ENCODE data around the gene RBPJL.
A peak's percentile ranks its signal among the peaks of the same experiment; 100 is the strongest.
"Not testable (repeated sequence)": the region's sequence is repeated elsewhere in the genome, so short reads cannot be mapped to it uniquely, and the experiment has no call there.

Gene RBPJL

DNA sequence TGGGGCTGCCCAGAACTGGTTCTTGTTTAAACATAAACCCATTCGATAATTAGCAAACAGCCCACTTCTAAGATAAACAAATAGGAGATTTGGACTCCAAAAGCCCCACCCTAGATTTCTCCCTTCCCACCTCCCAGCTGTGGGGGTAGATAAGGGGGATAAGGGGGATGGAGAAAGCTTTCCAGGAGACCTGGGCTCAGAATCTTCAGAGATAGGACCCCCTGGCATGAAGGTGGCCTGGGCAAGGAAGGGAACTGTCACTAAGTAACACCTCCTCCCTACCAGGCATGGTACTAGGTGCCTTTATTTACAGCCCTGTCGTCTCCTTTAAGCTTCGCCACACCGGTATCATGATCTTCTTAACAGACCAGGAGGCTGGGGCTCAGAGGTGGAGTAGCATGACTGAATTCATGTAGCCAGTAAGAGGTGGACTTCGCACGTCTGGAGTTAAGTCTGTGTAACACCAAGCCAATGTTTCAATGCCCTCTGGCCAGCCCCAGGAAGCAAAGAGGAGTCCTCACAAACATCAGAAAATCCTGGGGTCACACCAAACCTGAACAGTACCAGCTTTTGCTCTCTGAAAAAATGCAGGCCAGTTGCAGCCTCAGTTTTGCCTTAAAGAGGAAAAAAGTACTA lies 37.0 kb downstream of the RBPJL start:
- no peak for DNase-seq

- DNase-seq = peak; percentile 67
These were observed 37.7 kb downstream of the RBPJL start for GRCh38 chr20:45344168-45344860.

GRCh38 chr20:45345104-45345936 lies 38.7 kb downstream of the RBPJL start:
- DNase-seq = no peak

DNA sequence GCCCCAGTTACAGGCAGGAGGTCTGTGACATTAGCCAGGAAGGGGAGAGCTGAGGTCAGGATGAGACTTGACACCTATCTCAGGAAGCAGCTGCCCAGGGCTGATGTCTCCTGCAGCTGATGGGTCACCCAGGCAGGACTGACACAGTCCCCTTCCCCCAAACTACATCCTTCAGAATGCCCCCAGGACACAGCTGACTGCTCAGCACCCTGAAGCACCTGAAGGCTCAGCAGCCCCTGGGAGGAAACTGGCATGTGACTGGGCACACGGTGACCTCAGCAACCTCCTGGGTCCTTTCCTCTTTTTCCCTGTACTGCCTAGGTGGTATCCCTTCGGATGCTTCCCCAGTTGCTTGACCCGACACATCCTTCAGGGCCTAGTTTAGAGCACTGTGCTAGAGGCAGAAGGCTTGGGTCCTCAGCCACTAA lies 39.7 kb downstream of the RBPJL start:
- no peak for DNase-seq

- no peak for DNase-seq
These were observed 40.2 kb downstream of the RBPJL start for GRCh38 chr20:45346851-45347250.

GRCh38 chr20:45347297-45347935 lies 40.8 kb downstream of the RBPJL start:
- no peak for DNase-seq

GRCh38 chr20:45347936-45348778 lies 41.5 kb downstream of the RBPJL start, which contains the start of gene SDC4:
Gene SDC4 (minus strand): TSS chr20:45348424. CDS start chr20:45348384, 40 bp downstream.
- DNase-seq = peak; percentile 89

- no peak for DNase-seq
These were observed 43.6 kb downstream of the RBPJL start for GRCh38 chr20:45350217-45350616.

GRCh38 chr20:45350795-45351194 lies 44.2 kb downstream of the RBPJL start:
- not testable (repeated sequence) for DNase-seq

GRCh38 chr20:45352729-45353128 lies 46.1 kb downstream of the RBPJL start:
- DNase-seq = no peak

DNA sequence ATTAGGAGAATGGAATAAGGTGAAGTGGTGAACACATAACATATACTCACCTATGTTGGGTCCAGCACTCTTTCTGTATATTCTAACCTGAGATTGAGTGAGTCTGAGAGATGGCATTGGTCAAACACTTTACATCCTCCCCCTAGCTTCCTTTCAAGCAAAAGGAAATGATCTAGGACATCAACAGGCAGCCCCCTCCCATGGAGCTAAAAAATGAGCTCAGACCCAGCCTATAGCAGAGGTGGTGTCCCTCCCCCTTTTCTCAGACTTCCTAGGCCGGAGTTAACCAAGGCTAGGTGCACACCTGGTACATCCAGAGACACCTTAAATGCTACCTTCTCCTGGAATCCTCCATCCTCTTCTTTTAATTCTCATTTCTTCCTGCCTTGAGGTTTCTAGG lies 47.1 kb downstream of the RBPJL start:
- DNase-seq = no peak

DNA sequence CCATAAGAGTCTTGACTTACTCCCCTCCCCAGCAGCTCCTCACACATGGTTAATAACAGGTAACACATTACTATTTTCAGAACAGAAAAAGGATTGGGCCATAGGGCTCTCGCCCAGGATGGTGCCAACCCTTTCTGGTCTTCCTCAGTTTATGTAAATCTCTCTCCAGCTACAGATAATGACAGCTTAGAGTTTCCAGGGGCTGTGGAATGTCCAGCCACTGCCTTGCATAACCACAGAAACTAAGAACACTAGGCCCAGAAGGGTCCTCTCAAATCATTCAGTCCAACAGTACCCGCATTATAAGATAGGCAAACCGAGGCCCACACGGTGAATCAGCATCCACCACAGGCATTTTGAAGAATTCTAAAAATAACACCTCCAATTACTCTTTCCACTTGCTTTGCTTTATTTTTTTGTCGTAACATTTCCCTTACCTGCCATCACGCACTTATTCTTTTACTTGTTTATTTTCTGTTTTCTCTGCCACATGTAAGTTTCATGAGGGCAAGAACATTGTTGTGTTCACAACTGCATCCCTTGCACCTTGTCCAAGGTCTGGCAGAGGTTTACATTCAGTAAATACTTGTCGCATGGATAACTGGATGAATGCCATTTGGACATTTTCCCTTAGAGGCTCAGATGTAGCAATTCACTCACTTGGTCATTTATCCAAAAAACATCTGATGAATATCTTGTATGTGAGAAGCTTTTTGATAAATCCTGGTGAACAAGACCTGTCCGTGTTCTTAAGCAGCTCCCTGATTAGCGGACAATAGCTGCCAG lies 48.0 kb downstream of the RBPJL start:
- DNase-seq = no peak

DNA sequence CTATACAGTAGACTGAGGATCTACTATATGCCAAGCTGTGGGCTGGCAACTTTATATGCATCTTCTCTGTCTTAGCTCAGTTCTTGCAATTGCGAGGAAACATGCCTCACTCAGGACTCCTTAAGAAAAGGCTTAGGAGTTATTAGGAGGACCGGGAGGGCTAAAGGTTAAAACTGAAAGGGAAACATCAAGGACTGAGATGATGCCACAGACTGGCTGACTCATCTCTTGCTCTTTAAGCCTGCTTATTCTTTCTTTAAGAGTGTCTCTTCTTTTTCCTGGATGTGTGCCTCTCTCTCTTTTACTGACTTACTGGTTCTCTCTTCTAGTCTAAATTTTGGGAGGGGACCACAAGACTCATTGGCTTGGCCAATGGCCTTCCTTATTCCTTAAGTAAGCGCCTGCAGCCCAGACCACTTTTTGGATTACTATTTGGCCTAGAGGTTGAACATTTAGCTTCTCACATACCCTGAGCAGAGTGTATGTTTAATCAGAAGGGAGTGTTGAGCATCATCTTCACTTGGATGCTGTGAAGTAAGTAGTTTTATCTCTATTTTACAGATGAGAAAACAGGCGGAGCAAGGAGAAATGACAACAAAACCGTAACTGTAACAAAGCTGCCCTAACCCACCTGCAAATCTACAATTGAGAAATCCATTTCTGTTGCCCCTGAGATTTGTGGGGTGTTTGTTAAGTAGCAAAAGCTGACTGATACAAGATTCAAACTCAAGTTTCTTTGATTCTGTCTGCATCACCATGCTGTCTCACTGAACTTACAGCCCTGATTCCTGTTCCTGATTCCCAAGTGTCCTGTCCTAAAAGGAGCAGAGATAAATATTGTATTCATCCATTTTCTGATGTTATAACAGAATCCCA lies 48.8 kb downstream of the RBPJL start:
- no peak for DNase-seq

GRCh38 chr20:45358282-45359068 lies 51.8 kb downstream of the RBPJL start:
- peak; percentile 58 for DNase-seq

DNA sequence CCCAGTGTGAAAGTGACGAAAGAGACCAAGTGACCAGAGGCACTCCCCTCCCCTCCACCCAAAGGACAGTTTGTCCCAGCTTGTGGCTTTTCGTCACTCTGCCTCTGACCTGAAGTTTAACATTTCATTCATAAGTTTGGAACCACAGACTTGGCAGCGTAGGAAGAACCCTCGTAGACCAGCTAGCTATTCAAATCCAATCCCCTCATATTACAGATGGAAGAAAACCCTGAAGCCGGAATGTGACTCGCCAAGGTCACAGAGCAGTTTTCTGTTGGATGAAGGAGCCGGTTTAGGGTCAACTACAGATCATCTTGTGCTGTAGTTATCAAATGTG lies 52.4 kb downstream of the RBPJL start:
- no peak for DNase-seq

- peak; percentile 45 for DNase-seq
These were observed 52.9 kb downstream of the RBPJL start for GRCh38 chr20:45359406-45360148.

DNA sequence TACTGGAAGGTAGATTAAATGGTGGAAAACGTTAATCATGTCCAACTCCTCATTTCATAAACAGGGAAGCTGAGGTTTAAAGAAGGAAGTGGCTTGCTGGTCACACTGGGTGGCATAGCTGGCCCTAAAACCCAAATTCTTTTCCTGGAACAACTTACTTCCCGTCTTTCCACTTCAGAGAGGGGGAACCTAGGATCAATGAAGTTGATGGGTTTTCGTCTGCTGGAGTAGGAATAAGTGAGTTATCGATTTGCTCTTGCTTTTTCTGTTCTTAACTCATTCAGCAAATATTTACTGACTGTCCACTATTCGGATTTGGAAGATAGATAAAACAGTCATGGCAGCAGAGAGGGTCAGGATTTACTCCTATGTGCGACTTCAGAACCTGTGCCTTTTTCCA lies 55.2 kb downstream of the RBPJL start:
- DNase-seq = no peak

DNA sequence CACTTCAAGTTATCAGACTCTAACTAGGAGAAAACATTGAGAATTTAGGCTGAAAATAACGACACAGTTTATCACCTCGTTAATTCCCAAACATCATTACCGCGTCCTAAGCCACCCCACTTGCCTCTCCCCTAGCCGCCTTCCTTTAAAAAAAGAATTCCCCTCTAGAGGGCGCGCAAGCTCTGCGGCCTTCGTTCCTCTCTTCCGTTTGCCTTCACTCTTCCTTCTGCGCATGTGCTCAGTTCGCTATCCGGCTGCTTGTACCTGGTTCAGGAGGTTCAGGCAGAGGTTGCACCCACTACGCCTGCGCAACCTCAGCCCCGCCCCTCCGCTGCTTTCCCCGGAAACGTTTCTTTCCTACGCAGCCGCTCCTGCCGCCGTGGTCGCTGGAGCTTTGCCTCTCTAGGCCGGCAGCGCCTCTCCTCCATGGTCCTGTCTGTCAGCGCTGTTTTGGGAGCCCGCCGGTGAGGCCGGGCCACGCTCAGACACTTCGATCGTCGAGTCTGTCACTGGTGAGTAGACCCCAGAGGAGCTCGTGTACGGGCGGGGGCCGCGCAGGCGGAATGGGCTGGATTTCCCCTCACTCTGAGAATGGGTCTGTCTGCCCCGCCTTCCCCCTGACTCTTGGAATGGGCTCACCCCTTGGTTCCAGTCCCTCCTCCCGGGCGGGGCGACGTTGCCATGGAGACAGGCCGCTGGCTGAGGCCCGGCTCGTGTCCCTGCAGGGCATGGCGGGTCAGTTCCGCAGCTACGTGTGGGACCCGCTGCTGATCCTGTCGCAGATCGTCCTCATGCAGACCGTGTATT lies 56.4 kb downstream of the RBPJL start, which contains the start of gene SYS1:
SYS1 (plus strand) TSS at position 353 of the 807 bp plus-strand sequence; CDS start at position 729, 376 bp downstream.
- peak; percentile 99 for DNase-seq
